ENCODE data around the gene EIF6. TPM values are rescaled to one million over a fixed set of nuclear protein-coding genes. Genes with fewer than 3 reads are reported as not detected.

EIF6 gene
- total RNA-seq, 2 experiments from 2014 or later, result 24.9 to 25.8 TPM

DNA sequence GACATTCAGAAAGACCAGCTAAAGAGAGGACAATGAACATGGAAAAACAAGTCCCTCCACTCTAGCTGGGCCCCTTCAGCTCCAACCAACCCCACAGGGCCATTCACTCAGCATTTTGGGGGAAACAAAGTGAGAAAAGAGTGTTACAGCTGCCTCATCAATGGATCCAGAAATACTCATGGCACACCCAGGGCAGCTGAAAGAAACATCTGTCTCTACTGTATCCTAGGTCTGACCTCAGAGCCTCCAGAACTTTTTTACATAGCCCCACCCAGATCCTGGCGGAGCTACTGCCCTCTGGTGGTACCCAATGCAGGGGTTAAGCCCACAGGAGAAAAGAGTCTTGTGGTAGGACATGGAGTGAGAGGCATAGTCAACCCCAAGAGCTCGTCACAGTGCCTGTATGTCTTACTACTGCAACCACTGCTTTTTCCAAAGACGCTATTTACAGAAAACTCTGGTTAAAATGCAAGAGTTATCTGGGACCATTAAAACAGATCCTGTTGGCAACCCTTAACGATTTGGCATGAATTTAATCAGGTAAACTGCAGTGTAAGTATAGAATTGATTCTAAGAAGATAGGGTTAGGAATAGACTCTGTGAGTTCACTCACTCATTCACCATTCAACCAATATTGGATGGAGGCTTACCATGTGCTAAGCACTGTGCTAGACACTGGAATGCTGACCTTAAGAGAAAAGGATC lies 45.0 kb upstream of the EIF6 start:
- no peaks in the 10 kb centered on the region for H3K27me3 ChIP-seq (ENCODE audit: control insufficient read depth in 1 of 2, insufficient read depth in 2 of 2, low read length in 2 of 2)
- POLR2A ChIA-PET, result no interaction called here
- ATAC-seq (ENCODE audit: poor library complexity) (no peak), DNase-seq (peak in 8 of 14 experiments; percentile 7 to 38 (median 12))
- Mint-ChIP-seq H3K27ac (no peak overlapping the region), H3K4me1 (ENCODE audit: low read depth) (no peaks in the 10 kb centered on the region), H3K4me3 (no peak overlapping the region), H3K9me3 (no peaks in the 10 kb centered on the region), H3K36me3 (ENCODE audit: low read depth) (peaks cover 7% of the 10 kb centered on the region), H3K27me3 (no peaks in the 10 kb centered on the region)
- TF ChIP-seq, protein P1, sequence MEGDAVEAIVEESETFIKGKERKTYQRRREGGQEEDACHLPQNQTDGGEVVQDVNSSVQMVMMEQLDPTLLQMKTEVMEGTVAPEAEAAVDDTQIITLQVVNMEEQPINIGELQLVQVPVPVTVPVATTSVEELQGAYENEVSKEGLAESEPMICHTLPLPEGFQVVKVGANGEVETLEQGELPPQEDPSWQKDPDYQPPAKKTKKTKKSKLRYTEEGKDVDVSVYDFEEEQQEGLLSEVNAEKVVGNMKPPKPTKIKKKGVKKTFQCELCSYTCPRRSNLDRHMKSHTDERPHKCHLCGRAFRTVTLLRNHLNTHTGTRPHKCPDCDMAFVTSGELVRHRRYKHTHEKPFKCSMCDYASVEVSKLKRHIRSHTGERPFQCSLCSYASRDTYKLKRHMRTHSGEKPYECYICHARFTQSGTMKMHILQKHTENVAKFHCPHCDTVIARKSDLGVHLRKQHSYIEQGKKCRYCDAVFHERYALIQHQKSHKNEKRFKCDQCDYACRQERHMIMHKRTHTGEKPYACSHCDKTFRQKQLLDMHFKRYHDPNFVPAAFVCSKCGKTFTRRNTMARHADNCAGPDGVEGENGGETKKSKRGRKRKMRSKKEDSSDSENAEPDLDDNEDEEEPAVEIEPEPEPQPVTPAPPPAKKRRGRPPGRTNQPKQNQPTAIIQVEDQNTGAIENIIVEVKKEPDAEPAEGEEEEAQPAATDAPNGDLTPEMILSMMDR (IDR thresholded peaks at IDR 0.05), result peak; percentile 31
- intact Hi-C loops (cut with DNase I, micrococcal nuclease), result no loop called here
- peaks cover 5% of the 10 kb centered on the region for H3K36me3 ChIP-seq (ENCODE audit: insufficient read depth, low read length)
- H3K4me3 ChIP-seq (ENCODE audit: low read length), result no peak overlapping the region
- H3K27ac ChIP-seq (ENCODE audit: low read depth in 1 of 2, low read length in 2 of 2), result no peak overlapping the region
- CTCF ChIA-PET, result interaction anchor here (1.2 kb wide), 1 partner anchor 25 kb away, joined by 5 read pairs; no protein-coding TSS in a partner anchor
- H3K4me1 ChIP-seq (ENCODE audit: insufficient read depth, low read length), result no peaks in the 10 kb centered on the region
- H3K9me3 ChIP-seq (ENCODE audit: control insufficient read depth in 1 of 2, insufficient read depth in 1 of 2, low read length in 2 of 2), result no peaks in the 10 kb centered on the region

DNA sequence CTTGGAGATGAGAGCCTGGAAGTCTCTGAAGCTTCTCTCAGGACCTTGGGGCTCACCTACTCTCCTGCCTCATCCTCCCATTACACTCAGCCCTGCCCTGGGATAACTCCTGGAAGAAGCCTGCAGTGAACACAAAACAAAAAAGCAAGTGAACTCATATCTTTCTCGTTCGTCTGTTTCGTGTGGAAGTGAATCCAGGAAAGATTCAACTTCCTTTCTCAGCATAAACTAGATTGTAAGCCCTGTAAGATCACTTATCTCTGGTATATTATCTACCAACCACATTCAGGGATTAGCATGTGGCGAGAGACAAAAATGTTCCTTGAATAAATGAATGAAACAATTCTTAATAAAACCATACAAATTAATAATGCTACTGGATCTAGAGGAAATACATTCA lies 44.1 kb upstream of the EIF6 start:
- intact Hi-C loops (cut with DNase I, micrococcal nuclease), result no loop called here
- Mint-ChIP-seq H3K4me1 (ENCODE audit: low read depth) (no peaks in the 10 kb centered on the region), H3K27ac (no peak overlapping the region), H3K27me3 (no peaks in the 10 kb centered on the region), H3K4me3 (no peak overlapping the region), H3K36me3 (ENCODE audit: low read depth) (peaks cover 7% of the 10 kb centered on the region), H3K9me3 (no peaks in the 10 kb centered on the region)
- Histone ChIP-seq H3K4me3 (ENCODE audit: low read length) (no peak overlapping the region), H3K4me1 (ENCODE audit: insufficient read depth, low read length) (no peaks in the 10 kb centered on the region), H3K9me3 (ENCODE audit: control insufficient read depth in 1 of 2, insufficient read depth in 1 of 2, low read length in 2 of 2) (no peaks in the 10 kb centered on the region), H3K27ac (ENCODE audit: low read depth in 1 of 2, low read length in 2 of 2) (no peak overlapping the region), H3K27me3 (ENCODE audit: control insufficient read depth in 1 of 2, insufficient read depth in 2 of 2, low read length in 2 of 2) (no peaks in the 10 kb centered on the region), H3K36me3 (ENCODE audit: insufficient read depth, low read length) (peaks cover 5% of the 10 kb centered on the region)
- ChIA-PET CTCF (interaction anchor here (1.2 kb wide), 1 partner anchor 24 kb away, joined by 5 read pairs; no protein-coding TSS in a partner anchor), POLR2A (no interaction called here)
- DNase-seq (no peak), ATAC-seq (ENCODE audit: poor library complexity) (no peak)
- TF ChIP-seq, protein P1 (IDR thresholded peaks at IDR 0.05), result no peak

DNA sequence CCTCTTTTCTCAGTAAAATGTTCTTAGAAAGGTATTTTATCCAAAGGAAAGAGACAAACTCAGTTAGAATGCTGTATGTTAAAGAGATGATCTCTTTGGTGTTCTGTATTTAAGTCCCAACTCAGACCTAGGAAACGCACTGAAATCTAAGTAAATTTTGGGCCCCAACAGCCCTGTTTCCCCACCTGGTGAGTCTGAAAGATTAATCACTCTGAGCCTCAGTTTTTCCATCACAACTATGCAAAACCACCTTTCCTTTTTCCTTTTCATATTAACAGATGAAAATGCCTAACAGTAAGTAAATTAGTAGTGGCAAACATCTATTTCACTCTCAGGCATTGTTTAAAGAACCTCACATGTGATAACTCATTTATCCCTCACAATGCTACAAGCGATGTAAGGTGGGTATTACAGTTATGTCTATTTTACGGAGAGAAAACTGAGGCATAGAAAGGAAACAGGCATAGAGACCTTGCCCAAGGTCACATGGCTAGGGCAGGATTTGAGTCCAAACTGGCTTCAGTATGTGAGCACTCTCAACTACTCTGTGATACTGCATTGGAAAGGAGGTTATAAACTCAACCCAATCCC lies 43.6 kb upstream of the EIF6 start:
- H3K27ac ChIP-seq (ENCODE audit: low read depth in 1 of 2, low read length in 2 of 2), result no peak overlapping the region
- no peaks in the 10 kb centered on the region for H3K4me1 Mint-ChIP-seq (ENCODE audit: low read depth)
- H3K9me3 Mint-ChIP-seq, result no peaks in the 10 kb centered on the region
- H3K9me3 ChIP-seq (ENCODE audit: control insufficient read depth in 1 of 2, insufficient read depth in 1 of 2, low read length in 2 of 2), result no peaks in the 10 kb centered on the region
- CTCF ChIA-PET, result no interaction called here
- intact Hi-C loops (cut with DNase I, micrococcal nuclease), result no loop called here
- H3K27me3 ChIP-seq (ENCODE audit: control insufficient read depth in 1 of 2, insufficient read depth in 2 of 2, low read length in 2 of 2), result no peaks in the 10 kb centered on the region
- peaks cover 5% of the 10 kb centered on the region for H3K36me3 ChIP-seq (ENCODE audit: insufficient read depth, low read length)
- ATAC-seq (ENCODE audit: poor library complexity) (no peak), DNase-seq (no peak)
- POLR2A ChIA-PET, result no interaction called here
- no peaks in the 10 kb centered on the region for H3K27me3 Mint-ChIP-seq
- no peak overlapping the region for H3K4me3 Mint-ChIP-seq
- no peak overlapping the region for H3K4me3 ChIP-seq (ENCODE audit: low read length)
- no peaks in the 10 kb centered on the region for H3K4me1 ChIP-seq (ENCODE audit: insufficient read depth, low read length)
- no peak overlapping the region for H3K27ac Mint-ChIP-seq
- TF ChIP-seq, protein P1 (IDR thresholded peaks at IDR 0.05), result no peak
- H3K36me3 Mint-ChIP-seq (ENCODE audit: low read depth), result peaks cover 7% of the 10 kb centered on the region
